OCI-LY1 (cell line): ENCODE data around the gene USP34.

ENCODE experiments used
- H2AFZ ChIP-seq: fragments of 200-600 bp; sonication (generic), shearing (Covaris generic); 2 replicates; pipeline ENCODE4 v1.6.0; 2014; ENCODE audit warnings: antibody characterized with exemption, mild to moderate bottlenecking, low read length
- H3F3A ChIP-seq: fragments of 200-600 bp; sonication (generic), shearing (Covaris generic); 2 replicates; pipeline ENCODE4 v1.6.0; 2014; ENCODE audit warnings: mild to moderate bottlenecking, antibody characterized with exemption, low read length, moderate library complexity; ENCODE audit not compliant: insufficient read depth
- H3K27ac ChIP-seq: fragments of 200-600 bp; sonication (generic); 2 replicates; pipeline ENCODE4 v1.5.1; 2014; ENCODE audit warnings: low read length, mixed run types, mild to moderate bottlenecking, low read depth; ENCODE audit not compliant: poor library complexity, severe bottlenecking
- H3K27me3 ChIP-seq: fragments of 200-600 bp; sonication (generic); 2 replicates; pipeline ENCODE4 v1.6.0; 2014; ENCODE audit warnings: antibody characterized with exemption, mild to moderate bottlenecking, low read length, moderate library complexity; ENCODE audit not compliant: insufficient read depth
- H3K36me3 ChIP-seq: fragments of 200-600 bp; sonication (generic); 2 replicates; pipeline ENCODE4 v1.6.1; 2014; ENCODE audit warnings: mild to moderate bottlenecking, antibody characterized with exemption, low read length, moderate library complexity, mixed read lengths; ENCODE audit not compliant: insufficient read depth
- H3K4me1 ChIP-seq: fragments of 200-600 bp; sonication (generic); 2 replicates; pipeline ENCODE4 v1.5.1; 2014; ENCODE audit warnings: mild to moderate bottlenecking, low read length, moderate library complexity; ENCODE audit not compliant: insufficient read depth, severe bottlenecking
- H3K4me2 ChIP-seq: fragments of 200-600 bp; sonication (generic), shearing (Covaris generic); 2 replicates; pipeline ENCODE4 v1.6.1; 2014; ENCODE audit warnings: low read length
- H3K4me3 ChIP-seq: fragments of 200-600 bp; sonication (generic); 2 replicates; pipeline ENCODE4 v1.5.1; 2014; ENCODE audit warnings: low read length, low read depth, mild to moderate bottlenecking, mixed read lengths; ENCODE audit not compliant: poor library complexity, severe bottlenecking
- H3K79me2 ChIP-seq: fragments of 200-600 bp; shearing (Covaris generic); 2 replicates; pipeline ENCODE4 v1.6.1; 2016; ENCODE audit warnings: mixed run types, low read length, mixed read lengths; ENCODE audit not compliant: insufficient read depth
- H3K9ac ChIP-seq: fragments of 200-600 bp; sonication (generic), shearing (Covaris generic); 2 replicates; pipeline ENCODE4 v1.6.1; 2014; ENCODE audit warnings: mild to moderate bottlenecking, low read length, mixed read lengths
- H3K9me2 ChIP-seq: fragments of 200-600 bp; sonication (generic), shearing (Covaris generic); 2 replicates; pipeline ENCODE4 v1.6.1; 2014; ENCODE audit warnings: low read depth, mild to moderate bottlenecking, low read length, mixed read lengths
- H3K9me3 ChIP-seq: fragments of 200-600 bp; shearing (Covaris generic); 2 replicates; pipeline ENCODE4 v1.6.1; 2014; ENCODE audit warnings: low read length, mixed read lengths
- H4K20me1 ChIP-seq: fragments of 200-600 bp; sonication (generic), shearing (Covaris generic); 2 replicates; pipeline ENCODE4 v1.6.0; 2016; ENCODE audit warnings: mild to moderate bottlenecking, low read length; ENCODE audit not compliant: insufficient read depth
- EZH2 ChIP-seq: fragments of 200-600 bp; sonication (generic), shearing (Covaris generic); IDR thresholded peaks from 2 replicates; pipeline ENCODE4 v1.8.0; 2017; ENCODE audit warnings: borderline replicate concordance, mixed run types, mild to moderate bottlenecking, antibody characterized with exemption, low read length, moderate library complexity, mixed read lengths
- TF ChIP-seq, protein P1 (sequence below): fragments of 200-600 bp; sonication (generic), shearing (Covaris generic); IDR thresholded peaks from 2 replicates; pipeline ENCODE4 v1.5.1; 2017; ENCODE audit warnings: mild to moderate bottlenecking, antibody characterized with exemption, low read length, moderate library complexity, mixed read lengths

Gene USP34

DNA sequence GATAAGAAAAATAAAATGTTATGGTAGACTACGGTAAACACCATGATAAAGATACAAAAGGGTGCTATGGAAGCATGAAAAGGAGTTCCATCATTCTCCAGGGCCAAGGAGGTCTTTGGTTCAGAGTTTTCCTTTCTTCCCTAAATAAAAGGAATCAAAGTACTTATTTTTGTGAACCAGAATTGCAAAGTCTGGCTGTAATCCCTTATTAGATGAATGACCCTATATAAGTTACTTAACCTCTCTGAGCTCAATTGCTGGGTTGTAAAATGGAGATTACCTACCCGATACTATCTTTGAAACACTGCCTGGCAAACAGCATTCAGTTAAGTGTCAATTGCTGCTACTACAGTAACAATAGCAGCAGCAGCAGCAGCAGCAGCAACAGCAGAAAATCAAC lies 218.9 kb downstream of the USP34 start:
- no peak overlapping the region for H3K9ac ChIP-seq
- no peaks in the 10 kb centered on the region for H3K9me2 ChIP-seq
- H3K36me3 ChIP-seq: peaks cover 82% of the 10 kb centered on the region
- no peak overlapping the region for H3K27ac ChIP-seq
- H4K20me1 ChIP-seq: no peaks in the 10 kb centered on the region
- TF ChIP-seq, protein P1, sequence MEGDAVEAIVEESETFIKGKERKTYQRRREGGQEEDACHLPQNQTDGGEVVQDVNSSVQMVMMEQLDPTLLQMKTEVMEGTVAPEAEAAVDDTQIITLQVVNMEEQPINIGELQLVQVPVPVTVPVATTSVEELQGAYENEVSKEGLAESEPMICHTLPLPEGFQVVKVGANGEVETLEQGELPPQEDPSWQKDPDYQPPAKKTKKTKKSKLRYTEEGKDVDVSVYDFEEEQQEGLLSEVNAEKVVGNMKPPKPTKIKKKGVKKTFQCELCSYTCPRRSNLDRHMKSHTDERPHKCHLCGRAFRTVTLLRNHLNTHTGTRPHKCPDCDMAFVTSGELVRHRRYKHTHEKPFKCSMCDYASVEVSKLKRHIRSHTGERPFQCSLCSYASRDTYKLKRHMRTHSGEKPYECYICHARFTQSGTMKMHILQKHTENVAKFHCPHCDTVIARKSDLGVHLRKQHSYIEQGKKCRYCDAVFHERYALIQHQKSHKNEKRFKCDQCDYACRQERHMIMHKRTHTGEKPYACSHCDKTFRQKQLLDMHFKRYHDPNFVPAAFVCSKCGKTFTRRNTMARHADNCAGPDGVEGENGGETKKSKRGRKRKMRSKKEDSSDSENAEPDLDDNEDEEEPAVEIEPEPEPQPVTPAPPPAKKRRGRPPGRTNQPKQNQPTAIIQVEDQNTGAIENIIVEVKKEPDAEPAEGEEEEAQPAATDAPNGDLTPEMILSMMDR: no peak
- no peak for TF ChIP-seq EZH2
- H3K9me3 ChIP-seq: no peaks in the 10 kb centered on the region
- no peaks in the 10 kb centered on the region for H3F3A ChIP-seq
- H3K27me3 ChIP-seq: no peaks in the 10 kb centered on the region
- H3K4me3 ChIP-seq: no peak overlapping the region
- no peaks in the 10 kb centered on the region for H3K79me2 ChIP-seq
- H3K4me1 ChIP-seq: no peaks in the 10 kb centered on the region
- H2AFZ ChIP-seq: no peak overlapping the region
- no peak overlapping the region for H3K4me2 ChIP-seq

- H3K4me2 ChIP-seq: no peak overlapping the region
- H4K20me1 ChIP-seq: no peaks in the 10 kb centered on the region
- no peak overlapping the region for H3K9ac ChIP-seq
- H3K4me1 ChIP-seq: no peaks in the 10 kb centered on the region
- no peaks in the 10 kb centered on the region for H3K27me3 ChIP-seq
- TF ChIP-seq, protein P1: no peak
- no peak for TF ChIP-seq EZH2
- no peaks in the 10 kb centered on the region for H3K9me2 ChIP-seq
- no peak overlapping the region for H3K27ac ChIP-seq
- H3F3A ChIP-seq: no peaks in the 10 kb centered on the region
- peaks cover 83% of the 10 kb centered on the region for H3K36me3 ChIP-seq
- no peak overlapping the region for H3K4me3 ChIP-seq
- no peak overlapping the region for H2AFZ ChIP-seq
- H3K9me3 ChIP-seq: no peaks in the 10 kb centered on the region
- H3K79me2 ChIP-seq: no peaks in the 10 kb centered on the region
These were observed 221.3 kb downstream of the USP34 start for GRCh38 chr2:61249521-61250071.

DNA sequence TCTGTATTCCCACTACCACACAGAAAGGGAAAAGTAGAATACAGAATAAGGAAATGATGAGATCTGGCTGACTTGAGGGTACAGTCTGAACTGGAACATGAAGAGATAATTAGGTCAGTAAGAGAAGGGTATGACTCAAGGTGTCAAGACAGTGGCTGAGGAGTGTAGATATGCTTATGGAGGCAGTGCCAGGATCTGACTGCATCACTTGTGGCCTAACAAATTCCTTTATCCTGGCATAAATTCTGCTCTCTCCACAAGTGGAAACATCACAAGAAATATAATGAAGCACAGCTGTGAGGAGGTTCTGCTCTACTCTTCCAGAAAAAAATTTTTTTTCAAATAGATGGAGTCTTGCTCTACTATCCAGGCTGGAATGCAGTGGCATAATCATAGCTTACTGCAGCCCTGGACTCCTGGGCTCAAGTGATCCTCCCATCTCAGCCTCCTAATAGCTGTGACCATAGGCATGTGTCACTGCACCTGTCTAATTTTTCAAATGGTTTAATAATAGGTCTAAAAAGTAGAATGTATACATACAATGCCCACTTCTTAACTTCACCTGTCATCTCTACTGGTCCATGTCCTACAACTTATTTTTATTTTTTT lies 223.6 kb downstream of the USP34 start:
- H3K4me3 ChIP-seq: no peak overlapping the region
- H3K27ac ChIP-seq: no peak overlapping the region
- no peak overlapping the region for H2AFZ ChIP-seq
- H3F3A ChIP-seq: no peaks in the 10 kb centered on the region
- no peaks in the 10 kb centered on the region for H3K9me3 ChIP-seq
- no peaks in the 10 kb centered on the region for H3K9me2 ChIP-seq
- no peak overlapping the region for H3K4me2 ChIP-seq
- H3K36me3 ChIP-seq: peaks cover 89% of the 10 kb centered on the region
- no peaks in the 10 kb centered on the region for H3K4me1 ChIP-seq
- H3K27me3 ChIP-seq: no peaks in the 10 kb centered on the region
- H3K79me2 ChIP-seq: no peaks in the 10 kb centered on the region
- H3K9ac ChIP-seq: no peak overlapping the region
- no peaks in the 10 kb centered on the region for H4K20me1 ChIP-seq
- TF ChIP-seq EZH2: no peak
- TF ChIP-seq, protein P1: no peak
